Adrenal gland (tissue), 12 donors: ENCODE data around the gene SCG2. TPM values are rescaled to one million over a fixed set of nuclear protein-coding genes. Genes with fewer than 3 reads are reported as not detected.

Source experiments
- DNase-seq, 7 donors: peaks; one replicate each; pipeline ENCODE4 v3.0.0-alpha.2; 2019 to 2020
- H3K27ac ChIP-seq, 5 donors: fragments of 200-600 bp; sonication (generic) in 4 of 5; 1 replicate in 3 of 5; 2 replicates in 2 of 5; pipeline versions ENCODE4 v1.5.1 to v1.8.0; 2016 to 2020; ENCODE audit warnings: mild to moderate bottlenecking in 1 of 5
- H3K27me3 ChIP-seq: fragments of 200-600 bp; 2 replicates; pipeline ENCODE4 v1.8.0; 2021
- H3K36me3 ChIP-seq, 2 donors: fragments of 200-600 bp; replicated peaks in 1 of 2; 1 replicate in 1 of 2; 2 replicates in 1 of 2; pipeline versions ENCODE4 v1.5.1 to v1.8.0; 2018 to 2022
- H3K4me1 ChIP-seq, 2 donors: fragments of 200-600 bp; replicated peaks in 1 of 2; 1 replicate in 1 of 2; 2 replicates in 1 of 2; pipeline versions ENCODE4 v1.5.1 to v1.8.0; 2018 to 2021
- H3K4me3 ChIP-seq, 4 donors: fragments of 200-600 bp; sonication (generic) in 3 of 4; one replicate each; pipeline ENCODE4 v1.5.1; 2016 to 2018
- H3K9me3 ChIP-seq, 3 donors: fragments of 200-600 bp; sonication (generic) in 1 of 3; replicated peaks in 1 of 3; 1 replicate in 2 of 3; 2 replicates in 1 of 3; pipeline versions ENCODE4 v1.5.1 to v1.8.0; 2016 to 2021
- POLR2A ChIP-seq, 2 donors: fragments of 450-650 bp; IDR thresholded peaks; one replicate each; pipeline ENCODE4 v1.6.1; 2017; ENCODE audit warnings: antibody characterized with exemption in 2 of 2, mild to moderate bottlenecking in 2 of 2, moderate library complexity in 1 of 2
- WGBS, 4 donors: extraction: QIAGEN DNeasy Blood & Tissue Kit in 2 of 4; methylation state at CpG; one replicate each; pipeline versions ENCODE4 v1.1.5 to v1.1.7; 2013 to 2017; 5-methylcytosine and 5-hydroxymethylcytosine counted together
- intact Hi-C, 2 donors: fragments of 100-400 bp; cut with DNase I; formaldehyde crosslinking; loops; one replicate each; pipeline versions ENCODE4 v1.14.1 to v1.15.0; 2022 to 2023
- polyA plus RNA-seq, 3 donors: library from polyadenylated mRNA; stranded (reverse); fragments of 200-250 nt in 2 of 3; fragments of 350-450 nt in 1 of 3; fragmentation: Illumina TruSeq in 1 of 3; extraction: RNeasy Lipid Tissue Mini Kit (QIAGEN cat#74804) in 1 of 3; gene quantifications; one replicate each; pipeline ENCODE4 v1.2.3, GENCODE V29; 2013 to 2014
- total RNA-seq, 9 donors: library from RNA; depleted of rRNA in 4 of 9; stranded (reverse); fragments of >200 nt in 4 of 9; fragments of 120-200 nt in 1 of 9; fragmentation: NEBNext Ultra II Directional in 1 of 9; extraction: Animal tissue kit (Norgen Biotek cat#: 25700) in 1 of 9; gene quantifications; one replicate each; pipeline versions ENCODE4 v1.1.0 to v1.2.4, GENCODE V29; 2013 to 2023
- TF ChIP-seq, protein P1 (sequence below), 6 experiments: fragments of 450-650 bp in 4 of 6; fragments of 200-600 bp in 2 of 6; sonication (generic) in 1 of 6; IDR thresholded peaks; 1 replicate in 5 of 6; 2 replicates in 1 of 6; pipeline versions ENCODE4 v1.5.1 to v1.8.0; 2016 to 2021; ENCODE audit warnings: antibody characterized with exemption in 6 of 6, mild to moderate bottlenecking in 2 of 6, moderate library complexity in 1 of 6
- donor health status: healthy with polysubstance abuse.
- donor health status: Bipolar disorder and iron deficiency.
- donor health status: DM: yes; HTN: yes; CAD: no.
- donor health status: DM: no; HTN: no; CAD: no.
- donor health status: DM: no; HTN: no; CAD: no.
- donor health status: DM: yes; HTN: yes; CAD: no.

The SCG2 gene
- total and polyA plus RNA-seq, 12 donors: 0.29 to 688 (median 37.1) TPM; not detected in 1

GRCh38 chr2:223647258-223647952, 45.2 kb upstream of the SCG2 start:
- intact Hi-C loops: no loop called here
- 87 to 95% (median 88%) methylated on average over 5 to 6 of the region's 6 CpGs for WGBS, 4 donors
- TF ChIP-seq, protein P1, sequence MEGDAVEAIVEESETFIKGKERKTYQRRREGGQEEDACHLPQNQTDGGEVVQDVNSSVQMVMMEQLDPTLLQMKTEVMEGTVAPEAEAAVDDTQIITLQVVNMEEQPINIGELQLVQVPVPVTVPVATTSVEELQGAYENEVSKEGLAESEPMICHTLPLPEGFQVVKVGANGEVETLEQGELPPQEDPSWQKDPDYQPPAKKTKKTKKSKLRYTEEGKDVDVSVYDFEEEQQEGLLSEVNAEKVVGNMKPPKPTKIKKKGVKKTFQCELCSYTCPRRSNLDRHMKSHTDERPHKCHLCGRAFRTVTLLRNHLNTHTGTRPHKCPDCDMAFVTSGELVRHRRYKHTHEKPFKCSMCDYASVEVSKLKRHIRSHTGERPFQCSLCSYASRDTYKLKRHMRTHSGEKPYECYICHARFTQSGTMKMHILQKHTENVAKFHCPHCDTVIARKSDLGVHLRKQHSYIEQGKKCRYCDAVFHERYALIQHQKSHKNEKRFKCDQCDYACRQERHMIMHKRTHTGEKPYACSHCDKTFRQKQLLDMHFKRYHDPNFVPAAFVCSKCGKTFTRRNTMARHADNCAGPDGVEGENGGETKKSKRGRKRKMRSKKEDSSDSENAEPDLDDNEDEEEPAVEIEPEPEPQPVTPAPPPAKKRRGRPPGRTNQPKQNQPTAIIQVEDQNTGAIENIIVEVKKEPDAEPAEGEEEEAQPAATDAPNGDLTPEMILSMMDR (IDR thresholded peaks at IDR 0.05): no peak
- TF ChIP-seq POLR2A (IDR thresholded peaks at IDR 0.05): no peak
- no peak overlapping the region for H3K27ac ChIP-seq
- DNase-seq: no peak
- H3K4me3 ChIP-seq: no peak overlapping the region
- no peaks in the 10 kb centered on the region for H3K27me3 ChIP-seq
- no peaks in the 10 kb centered on the region for H3K9me3 ChIP-seq
- H3K36me3 ChIP-seq: no peaks in the 10 kb centered on the region
- H3K4me1 ChIP-seq: no peaks in the 10 kb centered on the region

DNA sequence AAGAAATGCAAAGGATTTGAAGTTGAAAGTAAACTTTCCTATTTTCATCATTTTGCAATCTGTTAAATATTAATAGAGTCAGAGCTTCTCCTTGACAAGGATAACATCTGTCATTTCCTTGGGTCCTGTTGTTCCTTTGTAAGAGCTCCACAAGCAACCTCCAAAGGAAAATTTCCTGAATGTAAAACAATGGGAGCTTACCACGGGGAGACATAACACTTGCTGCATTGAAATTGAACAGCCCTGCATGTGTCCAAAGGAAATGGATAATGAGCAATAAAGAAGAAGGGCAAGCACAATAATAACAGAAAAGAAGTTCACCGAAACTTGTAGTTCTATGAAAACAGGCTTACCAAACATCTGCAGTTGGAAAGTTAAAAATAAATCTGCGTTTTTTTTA, 42.0 kb upstream of the SCG2 start:
- DNase-seq: no peak
- H3K27ac ChIP-seq: no peak overlapping the region
- H3K27me3 ChIP-seq: no peaks in the 10 kb centered on the region
- intact Hi-C loops: no loop called here
- 57 to 73% (median 64%) methylated on average over 3 of the region's 3 CpGs for WGBS, 4 donors
- no peaks in the 10 kb centered on the region for H3K36me3 ChIP-seq
- H3K4me3 ChIP-seq: no peak overlapping the region
- no peaks in the 10 kb centered on the region for H3K4me1 ChIP-seq
- TF ChIP-seq, protein P1 (IDR thresholded peaks at IDR 0.05): no peak
- no peak for TF ChIP-seq POLR2A (IDR thresholded peaks at IDR 0.05)
- no peaks in the 10 kb centered on the region for H3K9me3 ChIP-seq

- no peak for DNase-seq
- H3K4me1 ChIP-seq: no peaks in the 10 kb centered on the region
- no peak overlapping the region for H3K4me3 ChIP-seq
- H3K27me3 ChIP-seq: no peaks in the 10 kb centered on the region
- intact Hi-C loops: no loop called here
- H3K27ac ChIP-seq: no peak overlapping the region
- TF ChIP-seq POLR2A (IDR thresholded peaks at IDR 0.05): no peak
- TF ChIP-seq, protein P1 (IDR thresholded peaks at IDR 0.05): no peak
- 73 to 77% (median 76%) methylated on average over 4 of the region's 4 CpGs for WGBS, 4 donors
- no peaks in the 10 kb centered on the region for H3K9me3 ChIP-seq
- no peaks in the 10 kb centered on the region for H3K36me3 ChIP-seq
These were observed 41.1 kb upstream of the SCG2 start for GRCh38 chr2:223643309-223643708.

DNA sequence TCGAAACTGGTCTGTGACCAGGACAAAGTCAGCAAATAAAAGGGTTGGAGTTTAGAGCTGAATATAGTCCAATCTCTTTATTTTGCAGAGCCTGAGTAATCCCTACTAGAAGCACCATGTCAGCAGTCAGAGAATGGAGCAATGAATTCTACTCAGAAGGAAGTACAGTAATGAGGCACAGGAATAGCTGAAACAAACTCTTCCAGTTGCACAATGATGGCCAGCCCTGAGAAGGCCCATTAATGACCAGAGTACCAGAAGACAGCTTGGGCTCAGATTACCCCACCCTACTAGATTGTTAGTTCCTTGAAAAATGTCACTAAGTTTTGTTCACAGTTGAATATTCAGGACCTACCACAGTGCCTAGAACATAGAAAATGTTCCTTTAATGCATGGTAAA, 40.3 kb upstream of the SCG2 start:
- intact Hi-C loops: no loop called here
- 88 to 100% (median 97%) methylated on average over 1 of the region's 1 CpG for WGBS, 4 donors
- no peak overlapping the region for H3K27ac ChIP-seq

More for the DNA sequence above, 40.3 kb upstream of the SCG2 start:
- no peak for DNase-seq
- Histone ChIP-seq H3K9me3 (no peaks in the 10 kb centered on the region), H3K4me1 (no peaks in the 10 kb centered on the region), H3K27me3 (no peaks in the 10 kb centered on the region), H3K36me3 (no peaks in the 10 kb centered on the region), H3K4me3 (no peak overlapping the region)
- TF ChIP-seq, protein P1 (IDR thresholded peaks at IDR 0.05): no peak
- TF ChIP-seq POLR2A (IDR thresholded peaks at IDR 0.05): no peak
